ENCODE measurements around the gene WASHC4.

WASHC4 gene

DNA sequence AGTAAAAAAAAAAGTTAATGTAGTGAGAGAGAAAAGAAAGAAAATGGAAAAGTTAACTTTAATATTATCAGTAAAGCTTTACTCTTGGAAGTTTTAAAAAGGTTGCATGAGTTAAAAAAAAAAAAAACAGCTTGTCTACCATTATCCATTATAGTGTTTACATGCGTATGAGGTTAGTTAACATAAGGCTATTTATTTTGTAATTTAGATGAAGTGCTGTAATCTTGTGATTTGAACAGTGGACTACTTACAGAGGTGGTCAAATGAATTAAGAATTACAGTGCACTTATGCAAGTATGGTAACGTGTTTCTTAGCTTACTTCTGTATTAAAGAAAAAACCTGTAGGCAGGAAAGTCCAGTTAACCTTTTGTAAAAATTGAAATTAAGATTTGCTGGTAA lies 30.7 kb downstream of the WASHC4 start:
- TF ChIP-seq, protein P1, sequence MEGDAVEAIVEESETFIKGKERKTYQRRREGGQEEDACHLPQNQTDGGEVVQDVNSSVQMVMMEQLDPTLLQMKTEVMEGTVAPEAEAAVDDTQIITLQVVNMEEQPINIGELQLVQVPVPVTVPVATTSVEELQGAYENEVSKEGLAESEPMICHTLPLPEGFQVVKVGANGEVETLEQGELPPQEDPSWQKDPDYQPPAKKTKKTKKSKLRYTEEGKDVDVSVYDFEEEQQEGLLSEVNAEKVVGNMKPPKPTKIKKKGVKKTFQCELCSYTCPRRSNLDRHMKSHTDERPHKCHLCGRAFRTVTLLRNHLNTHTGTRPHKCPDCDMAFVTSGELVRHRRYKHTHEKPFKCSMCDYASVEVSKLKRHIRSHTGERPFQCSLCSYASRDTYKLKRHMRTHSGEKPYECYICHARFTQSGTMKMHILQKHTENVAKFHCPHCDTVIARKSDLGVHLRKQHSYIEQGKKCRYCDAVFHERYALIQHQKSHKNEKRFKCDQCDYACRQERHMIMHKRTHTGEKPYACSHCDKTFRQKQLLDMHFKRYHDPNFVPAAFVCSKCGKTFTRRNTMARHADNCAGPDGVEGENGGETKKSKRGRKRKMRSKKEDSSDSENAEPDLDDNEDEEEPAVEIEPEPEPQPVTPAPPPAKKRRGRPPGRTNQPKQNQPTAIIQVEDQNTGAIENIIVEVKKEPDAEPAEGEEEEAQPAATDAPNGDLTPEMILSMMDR (IDR thresholded peaks at IDR 0.05): no peak
- Histone ChIP-seq H3K27ac (no peak overlapping the region), H3K4me3 (no peak overlapping the region)
- no peak for DNase-seq (ENCODE audit: low spot score)

DNA sequence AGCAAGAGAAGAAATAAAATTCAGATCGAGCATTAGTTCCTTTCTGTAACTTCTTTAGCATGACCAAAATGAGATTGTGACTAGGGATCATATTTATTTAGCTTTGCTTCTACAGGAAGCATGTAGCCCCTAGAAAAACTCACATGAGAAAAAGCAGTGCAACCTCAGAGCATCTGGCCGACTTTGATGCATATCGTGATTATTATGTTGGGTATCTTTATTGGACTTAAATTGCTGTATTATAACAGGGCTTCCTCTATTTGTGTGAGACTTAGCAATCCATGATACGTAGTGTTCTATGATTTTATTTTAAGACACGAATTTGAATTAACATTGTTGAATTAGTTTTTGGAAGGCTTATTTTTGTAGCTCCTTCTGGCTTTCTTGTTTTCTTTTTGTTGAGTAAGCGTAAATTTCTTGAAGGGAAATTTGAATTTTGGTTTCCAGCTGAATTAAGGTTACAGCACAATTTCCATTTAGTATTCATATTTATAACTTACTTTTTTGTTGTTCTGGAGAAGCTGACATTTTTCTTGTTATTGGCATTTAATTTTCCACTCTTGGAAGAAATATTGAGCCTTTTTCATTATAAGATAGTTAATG lies 33.9 kb downstream of the WASHC4 start:
- H3K27ac ChIP-seq: no peak overlapping the region
- no peak for DNase-seq (ENCODE audit: low spot score)
- H3K4me3 ChIP-seq: no peak overlapping the region
- TF ChIP-seq, protein P1 (IDR thresholded peaks at IDR 0.05): no peak

DNA sequence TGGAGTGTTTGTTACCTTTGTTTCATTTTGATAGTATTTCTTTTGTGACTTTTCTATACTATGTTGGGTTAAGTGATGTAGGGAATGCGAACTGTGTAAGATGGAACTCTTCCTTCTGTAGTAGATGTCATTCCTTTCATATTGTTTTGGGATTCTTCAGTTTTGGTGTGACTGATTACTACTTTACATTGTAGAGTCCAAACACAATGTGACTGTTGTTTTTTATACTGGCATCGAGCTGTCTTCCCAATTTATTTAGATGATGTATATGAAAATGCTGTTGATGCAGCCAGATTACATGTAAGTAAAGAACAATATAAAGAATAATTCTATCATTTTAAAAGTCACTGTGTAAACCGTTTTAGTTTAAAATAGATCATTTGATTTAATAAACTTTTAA lies 34.7 kb downstream of the WASHC4 start:
- TF ChIP-seq, protein P1 (IDR thresholded peaks at IDR 0.05): no peak
- no peak for DNase-seq (ENCODE audit: low spot score)
- Histone ChIP-seq H3K4me3 (no peak overlapping the region), H3K27ac (no peak overlapping the region)

DNA sequence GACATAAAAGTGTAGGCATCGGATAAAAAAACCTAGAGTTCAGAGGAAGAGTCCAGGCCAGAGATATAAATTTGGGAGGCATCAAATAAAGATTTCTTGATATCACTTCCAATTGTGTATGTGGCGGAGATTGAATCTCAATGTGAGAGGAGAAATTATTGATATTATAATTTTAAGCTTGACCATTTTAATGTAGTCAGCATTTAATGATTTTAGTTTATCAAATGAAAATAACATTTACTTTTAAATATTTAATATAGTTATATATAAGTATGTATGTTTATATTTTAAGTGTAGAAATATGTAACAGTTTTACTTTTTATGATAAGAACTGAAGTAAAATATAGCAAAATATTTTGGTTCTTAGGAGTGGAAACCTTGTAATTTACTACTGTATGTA lies 48.7 kb downstream of the WASHC4 start:
- Histone ChIP-seq H3K4me3 (no peak overlapping the region), H3K27ac (no peak overlapping the region)
- TF ChIP-seq, protein P1 (IDR thresholded peaks at IDR 0.05): no peak
- DNase-seq (ENCODE audit: low spot score): no peak

DNA sequence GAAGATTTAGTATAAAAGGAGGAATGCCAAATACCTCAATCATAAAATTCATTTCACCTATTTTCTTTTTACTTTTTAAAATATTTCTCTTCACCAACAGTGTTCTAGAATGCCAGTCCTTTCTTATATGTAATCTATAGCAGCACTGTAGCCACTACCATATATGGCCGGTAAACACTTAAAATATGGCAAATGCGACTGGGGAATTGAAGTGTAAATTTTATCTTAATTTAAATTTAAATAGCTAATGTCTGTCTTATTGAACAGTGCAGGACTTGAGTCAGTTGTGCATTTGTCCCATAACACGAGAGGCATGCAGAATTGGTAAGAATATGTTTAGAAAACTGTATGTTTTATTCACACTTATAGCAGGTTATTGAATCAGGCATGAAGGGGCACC lies 50.1 kb downstream of the WASHC4 start:
- no peak for DNase-seq (ENCODE audit: low spot score)
- TF ChIP-seq, protein P1 (IDR thresholded peaks at IDR 0.05): no peak

DNA sequence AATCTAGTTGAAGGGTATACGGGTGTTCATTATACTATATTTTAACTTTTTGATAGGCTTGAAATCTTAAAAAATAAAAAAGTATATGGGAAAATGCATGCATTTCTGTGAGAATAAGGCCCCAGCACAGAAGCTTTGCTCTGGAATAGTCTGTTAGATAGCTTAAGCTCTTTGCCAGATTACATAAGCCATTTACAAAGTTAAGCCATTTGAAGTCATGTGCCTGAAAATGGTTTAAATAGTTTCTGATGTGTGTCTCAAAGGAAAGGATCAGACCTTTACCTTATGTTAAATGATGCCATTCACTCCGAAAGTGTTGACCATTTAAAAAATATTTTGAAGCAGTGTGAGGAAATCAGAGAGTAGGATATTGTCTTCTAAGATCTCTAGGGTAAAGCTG lies 51.3 kb downstream of the WASHC4 start:
- H3K4me3 ChIP-seq: no peak overlapping the region
- no peak for DNase-seq (ENCODE audit: low spot score)
- no peak overlapping the region for H3K27ac ChIP-seq
- TF ChIP-seq, protein P1 (IDR thresholded peaks at IDR 0.05): no peak

More for the DNA sequence above, 50.1 kb downstream of the WASHC4 start:
- H3K4me3 ChIP-seq: no peak overlapping the region
- no peak overlapping the region for H3K27ac ChIP-seq

DNA sequence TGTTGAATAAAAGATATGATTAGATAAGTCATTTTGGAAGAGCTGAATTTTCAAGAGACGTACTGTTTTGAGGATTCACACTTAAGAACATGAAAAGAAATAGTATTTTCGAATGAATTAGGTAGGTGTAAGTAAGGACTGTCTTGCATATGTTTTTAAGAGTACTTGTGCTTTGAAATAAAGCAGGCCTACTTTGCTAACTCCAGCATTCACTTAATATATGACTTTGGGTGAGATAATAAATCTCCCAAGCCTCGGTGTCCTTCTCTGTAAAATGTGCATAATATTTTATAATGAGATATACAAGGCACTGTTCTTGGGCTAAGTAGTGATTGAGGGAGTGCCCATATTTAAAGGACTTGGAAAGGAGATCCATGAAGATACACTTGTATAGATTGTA lies 54.6 kb downstream of the WASHC4 start:
- Histone ChIP-seq H3K27ac (no peak overlapping the region), H3K4me3 (no peak overlapping the region)
- TF ChIP-seq, protein P1 (IDR thresholded peaks at IDR 0.05): no peak
- no peak for DNase-seq (ENCODE audit: low spot score)
